NCI-H1436 (cell line): Measurements from ENCODE around the gene CMBL.
A peak's percentile ranks its signal among the peaks of the same experiment; 100 is the strongest.
"Not testable (repeated sequence)": the region's sequence is repeated elsewhere in the genome, so short reads cannot be mapped to it uniquely, and the experiment has no call there.

Experiments used
- DNase-seq: peaks from one replicate; lab custom pipeline; 2025; lab: John Stamatoyannopoulos, UW

CMBL gene

GRCh38 chr5:10307206-10308148, at the start of gene CMBL:
Gene CMBL, minus strand, starts transcription at chr5:10307902. Its CDS starts 17,140 bp downstream, at chr5:10290762.
- DNase-seq, result peak; percentile 79

GRCh38 chr5:10355071-10355889, 47.6 kb upstream of the CMBL start:
- DNase-seq, result no peak

- no peak for DNase-seq
Measured at GRCh38 chr5:10354048-10354872, 46.6 kb upstream of the CMBL start.

GRCh38 chr5:10353241-10354047, 45.7 kb upstream of the CMBL start, which contains the start of gene MARCHF6:
Gene MARCHF6, plus strand, starts transcription at chr5:10353695. Its CDS starts 204 bp downstream, at chr5:10353899.
- DNase-seq, result peak; percentile 97

- no peak for DNase-seq
Measured at GRCh38 chr5:10352430-10353240, 44.9 kb upstream of the CMBL start.

GRCh38 chr5:10351919-10352318, 44.2 kb upstream of the CMBL start:
- no peak for DNase-seq

- no peak for DNase-seq
Measured at GRCh38 chr5:10351199-10351905, 43.6 kb upstream of the CMBL start.

- no peak for DNase-seq
Measured at GRCh38 chr5:10348258-10348657, 40.6 kb upstream of the CMBL start.

- DNase-seq, result not testable (repeated sequence)
Measured at GRCh38 chr5:10344461-10345106, 36.9 kb upstream of the CMBL start.

- no peak for DNase-seq
Measured at GRCh38 chr5:10343486-10343885, 35.8 kb upstream of the CMBL start.

- no peak for DNase-seq
Measured at GRCh38 chr5:10339958-10340357, 32.3 kb upstream of the CMBL start.

- DNase-seq, result peak; percentile 93
Measured at GRCh38 chr5:10339058-10339811, 31.5 kb upstream of the CMBL start.

GRCh38 chr5:10338686-10339057, 31.0 kb upstream of the CMBL start:
- DNase-seq, result no peak

GRCh38 chr5:10337986-10338385, 30.3 kb upstream of the CMBL start:
- no peak for DNase-seq

GRCh38 chr5:10337107-10337506, 29.4 kb upstream of the CMBL start:
- no peak for DNase-seq

- DNase-seq, result no peak
Measured at GRCh38 chr5:10335711-10336470, 28.2 kb upstream of the CMBL start.

- DNase-seq, result no peak
Measured at GRCh38 chr5:10334831-10335230, 27.1 kb upstream of the CMBL start.
